Activated naive CD8-positive, alpha-beta T cell treated with anti-CD3 and anti-CD28 coated beads, Interleukin-2, amount 50 U/mL, for 16 hours (primary cell): ENCODE data around the gene GATB.
"Not testable (repeated sequence)": the region's sequence is repeated elsewhere in the genome, so short reads cannot be mapped to it uniquely, and the experiment has no call there.

Source experiments
- DNase-seq: peaks from one replicate; pipeline ENCODE4 v3.0.0-alpha.2; 2020; ENCODE audit warnings: low read depth, low spot score

GATB gene

GRCh38 chr4:151785484-151786157, 24.8 kb upstream of the GATB start:
- DNase-seq: no peak

GRCh38 chr4:151784706-151785105, 23.9 kb upstream of the GATB start:
- no peak for DNase-seq

GRCh38 chr4:151783867-151784266, 23.1 kb upstream of the GATB start:
- DNase-seq: no peak

- DNase-seq: no peak
Measured at GRCh38 chr4:151782296-151782695, 21.5 kb upstream of the GATB start.

- DNase-seq: no peak
Measured at GRCh38 chr4:151781026-151781425, 20.2 kb upstream of the GATB start.

- DNase-seq: no peak
Measured at GRCh38 chr4:151777471-151777870, 16.7 kb upstream of the GATB start.

- no peak for DNase-seq
Measured at GRCh38 chr4:151774324-151774723, 13.5 kb upstream of the GATB start.

GRCh38 chr4:151772274-151772673, 11.5 kb upstream of the GATB start:
- DNase-seq: no peak

- no peak for DNase-seq
Measured at GRCh38 chr4:151771664-151772063, 10.9 kb upstream of the GATB start.

GRCh38 chr4:151770154-151770553, 9.3 kb upstream of the GATB start:
- no peak for DNase-seq

- no peak for DNase-seq
Measured at GRCh38 chr4:151768835-151769234, 8.0 kb upstream of the GATB start.

GRCh38 chr4:151766691-151767090, 5.9 kb upstream of the GATB start:
- no peak for DNase-seq

- no peak for DNase-seq
Measured at GRCh38 chr4:151760002-151760401, 805 bp downstream of the GATB start.

GRCh38 chr4:151753056-151753455, 7.8 kb downstream of the GATB start:
- no peak for DNase-seq

- no peak for DNase-seq
Measured at GRCh38 chr4:151750156-151750555, 10.7 kb downstream of the GATB start.

- DNase-seq: no peak
Measured at GRCh38 chr4:151745481-151746231, 15.2 kb downstream of the GATB start.

GRCh38 chr4:151744614-151745013, 16.2 kb downstream of the GATB start:
- DNase-seq: no peak

GRCh38 chr4:151743894-151744293, 16.9 kb downstream of the GATB start:
- no peak for DNase-seq

GRCh38 chr4:151743128-151743854, 17.5 kb downstream of the GATB start:
- DNase-seq: no peak

- DNase-seq: no peak
Measured at GRCh38 chr4:151738720-151739517, 21.9 kb downstream of the GATB start.

GRCh38 chr4:151736852-151737251, 24.0 kb downstream of the GATB start:
- DNase-seq: not testable (repeated sequence)

GRCh38 chr4:151736361-151736760, 24.4 kb downstream of the GATB start:
- no peak for DNase-seq
